Breast epithelium (tissue), 3 donors: ENCODE results near the gene KRTCAP2.
A peak's percentile ranks its signal among the peaks of the same experiment; 100 is the strongest.

Experiments
- POLR2A ChIP-seq: fragments of 450-650 bp; IDR thresholded peaks from one replicate; pipeline ENCODE4 v1.6.1; 2016; ENCODE audit warnings: antibody characterized with exemption, mild to moderate bottlenecking, moderate library complexity
- POLR2AphosphoS5 ChIP-seq, 3 donors: sonication (generic); formaldehyde crosslinking; IDR thresholded peaks; one replicate each; pipeline ENCODE4 v1.6.1; 2017; ENCODE audit warnings: antibody characterized with exemption in 3 of 3
- TF ChIP-seq, protein P1 (sequence below), 3 donors: fragments of 450-650 bp; IDR thresholded peaks; one replicate each; pipeline ENCODE4 v1.5.1; 2016 to 2017; ENCODE audit warnings: antibody characterized with exemption in 3 of 3, mild to moderate bottlenecking in 3 of 3, moderate library complexity in 3 of 3

- TF ChIP-seq POLR2A = peak; percentile 0
- TF ChIP-seq, protein P1, sequence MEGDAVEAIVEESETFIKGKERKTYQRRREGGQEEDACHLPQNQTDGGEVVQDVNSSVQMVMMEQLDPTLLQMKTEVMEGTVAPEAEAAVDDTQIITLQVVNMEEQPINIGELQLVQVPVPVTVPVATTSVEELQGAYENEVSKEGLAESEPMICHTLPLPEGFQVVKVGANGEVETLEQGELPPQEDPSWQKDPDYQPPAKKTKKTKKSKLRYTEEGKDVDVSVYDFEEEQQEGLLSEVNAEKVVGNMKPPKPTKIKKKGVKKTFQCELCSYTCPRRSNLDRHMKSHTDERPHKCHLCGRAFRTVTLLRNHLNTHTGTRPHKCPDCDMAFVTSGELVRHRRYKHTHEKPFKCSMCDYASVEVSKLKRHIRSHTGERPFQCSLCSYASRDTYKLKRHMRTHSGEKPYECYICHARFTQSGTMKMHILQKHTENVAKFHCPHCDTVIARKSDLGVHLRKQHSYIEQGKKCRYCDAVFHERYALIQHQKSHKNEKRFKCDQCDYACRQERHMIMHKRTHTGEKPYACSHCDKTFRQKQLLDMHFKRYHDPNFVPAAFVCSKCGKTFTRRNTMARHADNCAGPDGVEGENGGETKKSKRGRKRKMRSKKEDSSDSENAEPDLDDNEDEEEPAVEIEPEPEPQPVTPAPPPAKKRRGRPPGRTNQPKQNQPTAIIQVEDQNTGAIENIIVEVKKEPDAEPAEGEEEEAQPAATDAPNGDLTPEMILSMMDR (IDR thresholded peaks at IDR 0.05) = no peak
- TF ChIP-seq POLR2AphosphoS5 (IDR thresholded peaks at IDR 0.05) = peak in 1 of 3 donors; percentile 5
Observed at GRCh38 chr1:155125946-155126555, 47.1 kb downstream of the KRTCAP2 start.
